Measurements from ENCODE around the gene DLGAP4. TPM values are rescaled to one million over a fixed set of nuclear protein-coding genes. Genes with fewer than 3 reads are reported as not detected.

Gene DLGAP4
- total RNA-seq, 2 donors from 2014 or later: 62.9 to 78.2 TPM

- no peak overlapping the region for H3K27ac Mint-ChIP-seq
- TF ChIP-seq CTCF (conservative IDR thresholded peaks at IDR 0.05): no peak
These were observed 8.5 kb upstream of the DLGAP4 start for GRCh38 chr20:36297656-36298055.

GRCh38 chr20:36298061-36298460 is 8.1 kb upstream of the DLGAP4 start:
- Histone ChIP-seq H3K9me3 (ENCODE audit: control insufficient read depth, low read length) (no peaks in the 10 kb centered on the region), H3K9ac (ENCODE audit: extremely low read depth, low read length, poor library complexity, severe bottlenecking) (no peak overlapping the region), H3K4me3 (ENCODE audit: low read length) (no peak overlapping the region), H3K4me1 (ENCODE audit: control insufficient read depth, insufficient read depth, low read length) (no peaks in the 10 kb centered on the region), H3K27ac (ENCODE audit: low read depth, low read length) (no peak overlapping the region), H3K36me3 (ENCODE audit: control insufficient read depth, insufficient read depth, low read length) (no peaks in the 10 kb centered on the region), H3K27me3 (ENCODE audit: control insufficient read depth, insufficient read depth, low read length, poor library complexity, severe bottlenecking) (peaks cover 14% of the 10 kb centered on the region)
- Mint-ChIP-seq H3K27ac (no peak overlapping the region), H3K36me3 (ENCODE audit: low read depth) (no peaks in the 10 kb centered on the region), H3K9me3 (no peaks in the 10 kb centered on the region), H3K27me3 (ENCODE audit: insufficient read depth) (peaks cover 22% of the 10 kb centered on the region), H3K4me1 (no peaks in the 10 kb centered on the region), H3K4me3 (no peak overlapping the region)
- TF ChIP-seq CTCF (conservative IDR thresholded peaks at IDR 0.05): no peak
- 83 to 100% methylated on average over 1 to 3 of the region's 3 CpGs for WGBS, 2 experiments (ENCODE audit: insufficient coverage in 1 of 2, insufficient read length in 1 of 2)
- no peak for DNase-seq

More at GRCh38 chr20:36297656-36298055, 8.5 kb upstream of the DLGAP4 start:
- no peaks in the 10 kb centered on the region for H3K4me1 Mint-ChIP-seq
- no peak for DNase-seq
- Histone ChIP-seq H3K36me3 (ENCODE audit: control insufficient read depth, insufficient read depth, low read length) (no peaks in the 10 kb centered on the region), H3K9ac (ENCODE audit: extremely low read depth, low read length, poor library complexity, severe bottlenecking) (no peak overlapping the region), H3K4me1 (ENCODE audit: control insufficient read depth, insufficient read depth, low read length) (no peaks in the 10 kb centered on the region), H3K27me3 (ENCODE audit: control insufficient read depth, insufficient read depth, low read length, poor library complexity, severe bottlenecking) (peaks cover 10% of the 10 kb centered on the region), H3K27ac (ENCODE audit: low read depth, low read length) (no peak overlapping the region), H3K4me3 (ENCODE audit: low read length) (no peak overlapping the region), H3K9me3 (ENCODE audit: control insufficient read depth, low read length) (no peaks in the 10 kb centered on the region)
- no peak overlapping the region for H3K4me3 Mint-ChIP-seq
- 80 to 86% methylated on average over 5 of the region's 5 CpGs for WGBS, 2 experiments (ENCODE audit: insufficient coverage in 1 of 2, insufficient read length in 1 of 2)
- no peaks in the 10 kb centered on the region for H3K9me3 Mint-ChIP-seq
- H3K27me3 Mint-ChIP-seq (ENCODE audit: insufficient read depth): peaks cover 18% of the 10 kb centered on the region
- H3K36me3 Mint-ChIP-seq (ENCODE audit: low read depth): no peaks in the 10 kb centered on the region

- H3K36me3 ChIP-seq (ENCODE audit: control insufficient read depth, insufficient read depth, low read length): no peaks in the 10 kb centered on the region
- no peak for DNase-seq
- H3K27me3 ChIP-seq (ENCODE audit: control insufficient read depth, insufficient read depth, low read length, poor library complexity, severe bottlenecking): peaks cover 22% of the 10 kb centered on the region
- no peak for TF ChIP-seq CTCF (conservative IDR thresholded peaks at IDR 0.05)
- H3K36me3 Mint-ChIP-seq (ENCODE audit: low read depth): no peaks in the 10 kb centered on the region
- H3K9me3 ChIP-seq (ENCODE audit: control insufficient read depth, low read length): no peaks in the 10 kb centered on the region
- no peaks in the 10 kb centered on the region for H3K4me1 ChIP-seq (ENCODE audit: control insufficient read depth, insufficient read depth, low read length)
- no peaks in the 10 kb centered on the region for H3K4me1 Mint-ChIP-seq
- no peak overlapping the region for H3K4me3 ChIP-seq (ENCODE audit: low read length)
- 90 to 95% methylated on average over 7 to 11 of the region's 11 CpGs for WGBS, 2 experiments (ENCODE audit: insufficient coverage in 1 of 2, insufficient read length in 1 of 2)
- H3K9ac ChIP-seq (ENCODE audit: extremely low read depth, low read length, poor library complexity, severe bottlenecking): no peak overlapping the region
- H3K9me3 Mint-ChIP-seq: no peaks in the 10 kb centered on the region
- no peak overlapping the region for H3K4me3 Mint-ChIP-seq
- no peak overlapping the region for H3K27ac Mint-ChIP-seq
- no peak overlapping the region for H3K27ac ChIP-seq (ENCODE audit: low read depth, low read length)
- peaks cover 30% of the 10 kb centered on the region for H3K27me3 Mint-ChIP-seq (ENCODE audit: insufficient read depth)
These were observed 7.3 kb upstream of the DLGAP4 start for GRCh38 chr20:36298795-36299339.

All from endodermal cell (in vitro differentiated cells).